OCI-LY1 (cell line): ENCODE measurements around the gene NIM1K.
"Not testable (repeated sequence)": the region's sequence is repeated elsewhere in the genome, so short reads cannot be mapped to it uniquely, and the experiment has no call there.

Source experiments
- CTCF ChIP-seq: fragments of 200-600 bp; sonication (generic), shearing (Covaris generic); IDR thresholded peaks from 2 replicates; pipeline ENCODE4 v1.5.1; 2017; ENCODE audit warnings: mild to moderate bottlenecking, antibody characterized with exemption, low read length, moderate library complexity, mixed read lengths
- EZH2 ChIP-seq: fragments of 200-600 bp; sonication (generic), shearing (Covaris generic); IDR thresholded peaks from 2 replicates; pipeline ENCODE4 v1.8.0; 2017; ENCODE audit warnings: borderline replicate concordance, mixed run types, mild to moderate bottlenecking, antibody characterized with exemption, low read length, moderate library complexity, mixed read lengths

- TF ChIP-seq EZH2, CTCF: not testable (repeated sequence)
Measured at GRCh38 chr5:43201442-43201841, 9.4 kb downstream of the NIM1K start.
